Measurements from ENCODE around the gene PGM5. TPM values are rescaled to one million over a fixed set of nuclear protein-coding genes. Genes with fewer than 3 reads are reported as not detected.

PGM5 gene
- total and polyA plus RNA-seq, 2 of the 4 experiments (the other 2 are of a cell fraction): 8.3 to 14.7 TPM

DNA sequence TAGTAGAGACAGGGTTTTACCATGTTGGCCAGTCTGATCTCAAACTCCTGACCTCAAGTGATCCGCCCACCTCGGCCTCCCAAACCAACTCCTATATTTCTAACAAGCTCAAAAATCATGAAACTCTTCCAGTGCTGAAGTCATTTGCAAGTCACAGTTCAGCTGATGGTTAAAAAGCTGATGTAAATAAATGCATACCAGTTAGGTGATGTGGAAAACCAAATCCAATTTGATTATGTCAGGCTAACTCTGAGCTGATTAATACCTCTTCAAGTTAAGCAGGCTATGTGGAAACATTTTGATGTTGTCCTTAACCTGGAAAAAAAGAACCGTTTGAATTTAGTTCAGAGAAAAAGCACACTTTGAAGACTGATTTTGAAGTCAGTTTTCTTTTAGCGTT, 133.2 kb downstream of the PGM5 start:
- intact Hi-C loops (cut with micrococcal nuclease): no loop called here
- no peak overlapping the region for H2AFZ ChIP-seq (replicated peaks; ENCODE audit: low read length, poor library complexity)
- no peak overlapping the region for H2BK15ac ChIP-seq (ENCODE audit: low read depth, low read length)
- H2AK5ac ChIP-seq (ENCODE audit: low read depth, low read length): no peak overlapping the region
- no peak overlapping the region; a peak in 1 of 4 replicates for H4K8ac ChIP-seq (ENCODE audit: low read depth in 2 of 2, low read length in 2 of 2)
- BruUV-seq (replicated peaks): no TSS peak
- H3K4ac ChIP-seq (ENCODE audit: low read depth, low read length): no peak overlapping the region
- H3K79me1 ChIP-seq (ENCODE audit: low read depth in 1 of 2, low read length in 2 of 2): no peaks in the 10 kb centered on the region
- no peak overlapping the region for H2BK5ac ChIP-seq (ENCODE audit: low read depth, low read length, poor library complexity, severe bottlenecking)
- dilution Hi-C loops (cut with HindIII; ENCODE audit: low sequenced_read_pairs, unreplicated experiment): no loop called here
- no peak overlapping the region for H3K27ac ChIP-seq (ENCODE audit: insufficient read depth, low read length)
- CTCF ChIA-PET: interaction anchor here (0.7 kb wide), 1 partner anchor 1682 kb away, joined by 4 read pairs; no protein-coding TSS in a partner anchor
- H3K9me3 ChIP-seq (ENCODE audit: control insufficient read depth, insufficient read depth, low read length): peaks cover 3% of the 10 kb centered on the region; the same call in 1 of the 2 replicates
- POLR2A ChIA-PET (ENCODE audit: unreplicated experiment): interaction anchor here (0.6 kb wide), 1 partner anchor 15 kb away, joined by 10 read pairs; no protein-coding TSS in a partner anchor
- no peaks in the 10 kb centered on the region for H3K27me3 ChIP-seq (ENCODE audit: control insufficient read depth, insufficient read depth, low read length)
- no peak overlapping the region for H2AK9ac ChIP-seq (replicated peaks; ENCODE audit: low read depth, low read length, poor library complexity)
- no peak overlapping the region for H4K5ac ChIP-seq (ENCODE audit: low read depth, low read length)
- H3K36me3 ChIP-seq (ENCODE audit: control insufficient read depth, insufficient read depth, low read length): no peaks in the 10 kb centered on the region
- H3K23ac ChIP-seq (ENCODE audit: low read depth, low read length): no peak overlapping the region
- no peak overlapping the region for H3K4me3 ChIP-seq (ENCODE audit: insufficient read depth, low read depth, low read length)
- in situ Hi-C loops (cut with MboI; ENCODE audit: low sequenced_read_pairs): no loop called here
- peak; percentile 48 for ATAC-seq (ENCODE audit: low read depth)
- H2BK20ac ChIP-seq (ENCODE audit: low read depth, low read length): no peak overlapping the region
- H3K56ac ChIP-seq (ENCODE audit: extremely low read depth, insufficient read depth, low read length): no peak overlapping the region
- H2BK120ac ChIP-seq (ENCODE audit: low read depth, low read length): no peak overlapping the region
- no CpG with 5 or more reads among the region's 4 CpGs for WGBS, 2 experiments (ENCODE audit: extremely low coverage in 2 of 2, insufficient read length in 1 of 2)
- H3K14ac ChIP-seq (replicated peaks; ENCODE audit: low read depth, low read length): no peak overlapping the region
- H3K9ac ChIP-seq (ENCODE audit: low read depth, low read length): no peak overlapping the region
- TF ChIP-seq CEBPB (IDR thresholded peaks at IDR 0.05; ENCODE audit: low read depth, low read length): peak; percentile 19; the same call in 1 of the 2 replicates
- no peak for TF ChIP-seq FOS (IDR thresholded peaks at IDR 0.05; ENCODE audit: low read depth, low read length)
- TF ChIP-seq NFE2L2 (IDR thresholded peaks at IDR 0.05; ENCODE audit: low read depth, low read length): peak; percentile 27; the same call in 1 of the 2 replicates
- H4K91ac ChIP-seq (ENCODE audit: insufficient read depth, low read depth, low read length): no peak overlapping the region
- DNase-seq: peak; percentile 85
- no peaks in the 10 kb centered on the region for H4K20me1 ChIP-seq (ENCODE audit: insufficient read depth, low read length)
- H3K18ac ChIP-seq (ENCODE audit: low read depth, low read length): no peak overlapping the region
- H3K4me2 ChIP-seq (ENCODE audit: low read depth, low read length): no peak overlapping the region
- no peaks in the 10 kb centered on the region for H3K9me1 ChIP-seq (ENCODE audit: insufficient read depth, low read length)
- H3K4me1 ChIP-seq (ENCODE audit: control insufficient read depth, insufficient read depth, low read length): peaks cover 6% of the 10 kb centered on the region; the same call in 1 of the 2 replicates
